Measurements from ENCODE around the gene TSPAN13.

TSPAN13 gene

GRCh38 chr7:16726189-16726588, 27.4 kb upstream of the TSPAN13 start:
- in situ Hi-C loops (cut with HindIII; ENCODE audit: low pct_ligation_motif_present, low sequenced_read_pairs) = no loop called here
- no peak for TF ChIP-seq CTCF (IDR thresholded peaks at IDR 0.05; ENCODE audit: low read depth, low read length, missing control alignments)
- Histone ChIP-seq H3K36me3 (replicated peaks) (no peaks in the 10 kb centered on the region), H3K27ac (no peak overlapping the region), H3K4me3 (ENCODE audit: low read depth, low read length) (no peak overlapping the region), H3K27me3 (replicated peaks) (no peaks in the 10 kb centered on the region)
- no peak for DNase-seq

GRCh38 chr7:16727736-16728135, 25.8 kb upstream of the TSPAN13 start:
- Histone ChIP-seq H3K4me3 (ENCODE audit: low read depth, low read length) (no peak overlapping the region), H3K36me3 (replicated peaks) (no peaks in the 10 kb centered on the region), H3K27ac (no peak overlapping the region), H3K27me3 (replicated peaks) (no peaks in the 10 kb centered on the region)
- peak; percentile 65 for DNase-seq
- in situ Hi-C loops (cut with HindIII; ENCODE audit: low pct_ligation_motif_present, low sequenced_read_pairs) = no loop called here
- TF ChIP-seq CTCF (IDR thresholded peaks at IDR 0.05; ENCODE audit: low read depth, low read length, missing control alignments) = no peak

DNA sequence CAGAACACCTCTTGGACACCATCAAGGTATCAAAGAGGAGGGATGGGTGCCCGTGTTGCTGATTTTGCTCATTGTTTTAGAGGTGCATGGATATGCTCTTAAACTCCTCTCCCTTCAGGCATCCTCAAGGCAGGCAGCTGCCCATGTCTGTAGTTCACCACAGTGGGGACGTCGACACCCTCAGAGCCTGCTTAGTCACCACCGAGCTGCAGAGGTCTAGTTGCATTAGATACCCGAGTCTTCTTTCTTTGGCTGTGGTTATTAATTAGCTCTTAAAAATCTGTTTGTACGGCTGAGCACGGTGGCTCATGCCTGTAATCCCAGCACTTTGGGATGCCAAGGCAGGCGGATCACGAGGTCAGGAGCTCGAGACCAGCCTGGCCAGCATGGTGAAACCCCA, 24.7 kb upstream of the TSPAN13 start:
- no peak for DNase-seq

GRCh38 chr7:16729541-16729940, 24.0 kb upstream of the TSPAN13 start:
- in situ Hi-C loops (cut with HindIII; ENCODE audit: low pct_ligation_motif_present, low sequenced_read_pairs) = no loop called here
- H3K27ac ChIP-seq = no peak overlapping the region
- no peak for DNase-seq
- no peaks in the 10 kb centered on the region for H3K27me3 ChIP-seq (replicated peaks)
- no peak overlapping the region for H3K4me3 ChIP-seq (ENCODE audit: low read depth, low read length)
- H3K36me3 ChIP-seq (replicated peaks) = no peaks in the 10 kb centered on the region
- no peak for TF ChIP-seq CTCF (IDR thresholded peaks at IDR 0.05; ENCODE audit: low read depth, low read length, missing control alignments)

More for the DNA sequence above, 24.7 kb upstream of the TSPAN13 start:
- Histone ChIP-seq H3K36me3 (replicated peaks) (no peaks in the 10 kb centered on the region), H3K4me3 (ENCODE audit: low read depth, low read length) (no peak overlapping the region), H3K27me3 (replicated peaks) (no peaks in the 10 kb centered on the region), H3K27ac (no peak overlapping the region)
- in situ Hi-C loops (cut with HindIII; ENCODE audit: low pct_ligation_motif_present, low sequenced_read_pairs) = no loop called here
- no peak for TF ChIP-seq CTCF (IDR thresholded peaks at IDR 0.05; ENCODE audit: low read depth, low read length, missing control alignments)

DNA sequence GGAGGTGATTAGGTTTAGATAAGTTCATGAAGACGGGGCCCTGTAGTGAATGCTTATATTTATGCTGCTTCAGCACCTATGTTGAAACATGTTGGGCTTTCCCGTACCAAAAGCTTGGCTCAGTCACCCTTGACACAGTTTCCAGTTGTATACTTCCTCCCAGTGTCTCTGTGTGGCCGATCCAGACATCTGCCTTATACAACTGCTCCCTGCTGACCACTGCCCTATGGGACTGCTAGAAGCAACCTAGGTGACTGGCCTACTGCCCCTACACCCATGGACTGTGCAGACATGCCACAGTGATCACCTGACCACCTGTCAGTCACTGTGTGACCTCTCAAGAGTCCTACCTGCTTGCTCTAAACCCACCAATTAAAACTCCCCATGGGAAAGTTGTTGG, 22.6 kb upstream of the TSPAN13 start:
- Histone ChIP-seq H3K4me3 (ENCODE audit: low read depth, low read length) (no peak overlapping the region), H3K27ac (no peak overlapping the region), H3K36me3 (replicated peaks) (no peaks in the 10 kb centered on the region), H3K27me3 (replicated peaks) (no peaks in the 10 kb centered on the region)
- DNase-seq = no peak
- in situ Hi-C loops (cut with HindIII; ENCODE audit: low pct_ligation_motif_present, low sequenced_read_pairs) = no loop called here
- TF ChIP-seq CTCF (IDR thresholded peaks at IDR 0.05; ENCODE audit: low read depth, low read length, missing control alignments) = no peak

DNA sequence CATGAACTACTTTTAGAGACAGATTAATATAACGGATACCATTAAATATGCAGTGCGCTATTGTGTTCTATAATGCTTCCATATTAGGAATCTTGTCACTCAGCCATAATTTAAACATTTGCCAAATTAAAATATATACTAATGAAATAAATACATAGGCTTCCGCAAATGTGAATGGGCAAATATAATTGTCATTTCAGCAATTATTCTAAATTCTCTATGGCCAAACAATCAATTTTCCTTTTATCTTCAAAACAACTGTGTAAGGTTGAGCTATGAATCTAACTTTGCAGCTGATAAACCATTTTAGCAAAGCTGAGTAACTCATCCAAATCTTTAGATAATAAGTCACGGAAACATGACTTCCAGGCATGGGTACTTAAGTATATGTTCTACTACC, 20.7 kb upstream of the TSPAN13 start:
- H3K27me3 ChIP-seq (replicated peaks) = no peaks in the 10 kb centered on the region
- TF ChIP-seq CTCF (IDR thresholded peaks at IDR 0.05; ENCODE audit: low read depth, low read length, missing control alignments) = no peak
- H3K27ac ChIP-seq = no peak overlapping the region
- H3K4me3 ChIP-seq (ENCODE audit: low read depth, low read length) = no peak overlapping the region
- no peak for DNase-seq
- no peaks in the 10 kb centered on the region for H3K36me3 ChIP-seq (replicated peaks)
- in situ Hi-C loops (cut with HindIII; ENCODE audit: low pct_ligation_motif_present, low sequenced_read_pairs) = no loop called here

Measured in brain microvascular endothelial cell (primary cell).